Uterus (tissue), 4 donors: Measurements from ENCODE around the gene TOR2A. TPM values are rescaled to one million over a fixed set of nuclear protein-coding genes. Genes with fewer than 3 reads are reported as not detected.

Experiments
- DNase-seq, 2 donors: peaks; one replicate each; pipeline ENCODE4 v3.0.0-alpha.2; 2019 to 2020
- H3K27ac ChIP-seq, 2 donors: fragments of 200-600 bp; sonication (generic); 1 replicate in 1 of 2; 2 replicates in 1 of 2; pipeline ENCODE4 v1.5.1; 2016 to 2018
- H3K27me3 ChIP-seq, 2 donors: fragments of 200-600 bp; sonication (generic); one replicate each; pipeline ENCODE4 v1.5.1; 2018 to 2019; ENCODE audit warnings: control low read depth in 1 of 2
- H3K36me3 ChIP-seq, 2 donors: fragments of 200-600 bp; sonication (generic); one replicate each; pipeline ENCODE4 v1.5.1; 2019; ENCODE audit warnings: control low read depth in 1 of 2
- H3K4me1 ChIP-seq, 2 donors: fragments of 200-600 bp; sonication (generic); one replicate each; pipeline ENCODE4 v1.5.1; 2018 to 2019; ENCODE audit warnings: control low read depth in 1 of 2
- H3K4me3 ChIP-seq, 2 donors: fragments of 200-600 bp; sonication (generic); 1 replicate in 1 of 2; 2 replicates in 1 of 2; pipeline ENCODE4 v1.5.1; 2018 to 2019; ENCODE audit warnings: mild to moderate bottlenecking in 1 of 2
- H3K9me3 ChIP-seq, 2 donors: fragments of 200-600 bp; sonication (generic); one replicate each; pipeline ENCODE4 v1.5.1; 2019; ENCODE audit warnings: control low read depth in 1 of 2
- CTCF ChIP-seq, 4 experiments: fragments of 200-600 bp in 2 of 4; fragments of 450-650 bp in 2 of 4; sonication (generic) in 2 of 4; IDR thresholded peaks; one replicate each; pipeline ENCODE4 v1.5.1; 2016 to 2019; ENCODE audit warnings: antibody characterized with exemption in 4 of 4, mild to moderate bottlenecking in 2 of 4, moderate library complexity in 1 of 4
- POLR2A ChIP-seq, 2 donors: fragments of 450-650 bp; IDR thresholded peaks; one replicate each; pipeline ENCODE4 v1.6.1; 2016; ENCODE audit warnings: antibody characterized with exemption in 2 of 2, mild to moderate bottlenecking in 1 of 2, moderate library complexity in 1 of 2
- intact Hi-C: fragments of 100-400 bp; cut with DNase I; formaldehyde crosslinking; loops from one replicate; pipeline ENCODE4 v1.15.1; 2023; ENCODE audit warnings: low total_unique reads
- total RNA-seq, 4 donors: library from RNA; depleted of rRNA in 3 of 4; stranded (reverse); fragments of >200 nt in 3 of 4; gene quantifications; one replicate each; pipeline versions ENCODE4 v1.1.0 to v1.2.4, GENCODE V29; 2014 to 2023
- donor health status: DM: yes; HTN: yes; CAD: no.

TOR2A gene
- total RNA-seq, 4 donors from 2014 or later, result 2.0 to 73.8 (median 7.0) TPM

- no peaks in the 10 kb centered on the region for H3K9me3 ChIP-seq
- no peak overlapping the region for H3K27ac ChIP-seq
- TF ChIP-seq CTCF (IDR thresholded peaks at IDR 0.05), result no peak
- TF ChIP-seq POLR2A (IDR thresholded peaks at IDR 0.05), result no peak
- H3K27me3 ChIP-seq, result no peaks in the 10 kb centered on the region
- H3K36me3 ChIP-seq, result no peaks in the 10 kb centered on the region
- no peak for DNase-seq
- intact Hi-C loops, result loop anchor here (10.0 kb wide), 1 partner anchor 129 kb away; no protein-coding TSS in a partner anchor
- no peak overlapping the region for H3K4me3 ChIP-seq
- no peaks in the 10 kb centered on the region for H3K4me1 ChIP-seq
These were observed 11.1 kb downstream of the TOR2A start for GRCh38 chr9:127724012-127724411.

- no peaks in the 10 kb centered on the region for H3K4me1 ChIP-seq
- intact Hi-C loops, result loop anchor here (10.0 kb wide), 1 partner anchor 129 kb away; no protein-coding TSS in a partner anchor
- H3K27me3 ChIP-seq, result no peaks in the 10 kb centered on the region
- no peak for DNase-seq
- H3K27ac ChIP-seq, result no peak overlapping the region
- no peaks in the 10 kb centered on the region for H3K36me3 ChIP-seq
- no peaks in the 10 kb centered on the region for H3K9me3 ChIP-seq
- H3K4me3 ChIP-seq, result no peak overlapping the region
- no peak for TF ChIP-seq POLR2A (IDR thresholded peaks at IDR 0.05)
- TF ChIP-seq CTCF (IDR thresholded peaks at IDR 0.05), result no peak
These were observed 11.7 kb downstream of the TOR2A start for GRCh38 chr9:127723444-127723843.

- no peaks in the 10 kb centered on the region for H3K27me3 ChIP-seq
- no peak for TF ChIP-seq POLR2A (IDR thresholded peaks at IDR 0.05)
- no peak for TF ChIP-seq CTCF (IDR thresholded peaks at IDR 0.05)
- intact Hi-C loops, result loop anchor here (10.0 kb wide), 1 partner anchor 128 kb away; no protein-coding TSS in a partner anchor
- no peak for DNase-seq
- no peaks in the 10 kb centered on the region for H3K36me3 ChIP-seq
- no peaks in the 10 kb centered on the region for H3K4me1 ChIP-seq
- H3K27ac ChIP-seq, result no peak overlapping the region
- no peak overlapping the region for H3K4me3 ChIP-seq
- no peaks in the 10 kb centered on the region for H3K9me3 ChIP-seq
These were observed 12.1 kb downstream of the TOR2A start for GRCh38 chr9:127723013-127723412.

GRCh38 chr9:127722055-127722745 is 12.9 kb downstream of the TOR2A start:
- H3K4me3 ChIP-seq, result no peak overlapping the region
- no peak for DNase-seq
- no peak for TF ChIP-seq POLR2A (IDR thresholded peaks at IDR 0.05)
- no peak for TF ChIP-seq CTCF (IDR thresholded peaks at IDR 0.05)
- intact Hi-C loops, result loop anchor here (10.0 kb wide), 1 partner anchor 127 kb away; no protein-coding TSS in a partner anchor
- H3K27me3 ChIP-seq, result no peaks in the 10 kb centered on the region
- no peaks in the 10 kb centered on the region for H3K36me3 ChIP-seq
- H3K27ac ChIP-seq, result no peak overlapping the region
- no peaks in the 10 kb centered on the region for H3K9me3 ChIP-seq
- no peaks in the 10 kb centered on the region for H3K4me1 ChIP-seq

GRCh38 chr9:127721391-127721821 is 13.7 kb downstream of the TOR2A start:
- TF ChIP-seq CTCF (IDR thresholded peaks at IDR 0.05), result no peak
- TF ChIP-seq POLR2A (IDR thresholded peaks at IDR 0.05), result no peak
- Histone ChIP-seq H3K4me1 (no peaks in the 10 kb centered on the region), H3K9me3 (no peaks in the 10 kb centered on the region), H3K27ac (no peak overlapping the region), H3K36me3 (no peaks in the 10 kb centered on the region), H3K27me3 (no peaks in the 10 kb centered on the region), H3K4me3 (no peak overlapping the region)
- no peak for DNase-seq
- intact Hi-C loops, result loop anchor here (10.0 kb wide), 1 partner anchor 127 kb away; no protein-coding TSS in a partner anchor
